ENCODE data around the gene SERPINB6. TPM values are rescaled to one million over a fixed set of nuclear protein-coding genes. Genes with fewer than 3 reads are reported as not detected.

The SERPINB6 gene
- 131 TPM for total RNA-seq (2021; ENCODE audit: unreplicated experiment)
- polyA plus RNA-seq (2012; ENCODE audit: insufficient read length) = 155 TPM
- percentile 86 among the genes with signal in this experiment for Bru-seq, nascent RNA
- BruChase-seq, experiment 1, labeled RNA remaining after a 2-hour chase = percentile 96 among the genes with signal in this experiment
- BruChase-seq, experiment 2, labeled RNA remaining after a 6-hour chase = percentile 93 among the genes with signal in this experiment
- long read RNA-seq, transcript SERPINB6-204 (7 exons, 1,370 nt) = minor isoform, 51 of 192 reads
- long read RNA-seq, transcript SERPINB6-205 (7 exons, 1,315 nt) = major isoform, 57 of 192 reads
- long read RNA-seq, transcript SERPINB6-206 (7 exons, 1,375 nt) = minor isoform, 11 of 192 reads
- long read RNA-seq, transcript SERPINB6-210 (7 exons, 1,638 nt) = minor isoform, 36 of 192 reads
- long read RNA-seq, partial matches to known transcripts = 4 of 192 reads
- long read RNA-seq, other reads (novel, unspliced or antisense) = 25 of 192 reads

DNA sequence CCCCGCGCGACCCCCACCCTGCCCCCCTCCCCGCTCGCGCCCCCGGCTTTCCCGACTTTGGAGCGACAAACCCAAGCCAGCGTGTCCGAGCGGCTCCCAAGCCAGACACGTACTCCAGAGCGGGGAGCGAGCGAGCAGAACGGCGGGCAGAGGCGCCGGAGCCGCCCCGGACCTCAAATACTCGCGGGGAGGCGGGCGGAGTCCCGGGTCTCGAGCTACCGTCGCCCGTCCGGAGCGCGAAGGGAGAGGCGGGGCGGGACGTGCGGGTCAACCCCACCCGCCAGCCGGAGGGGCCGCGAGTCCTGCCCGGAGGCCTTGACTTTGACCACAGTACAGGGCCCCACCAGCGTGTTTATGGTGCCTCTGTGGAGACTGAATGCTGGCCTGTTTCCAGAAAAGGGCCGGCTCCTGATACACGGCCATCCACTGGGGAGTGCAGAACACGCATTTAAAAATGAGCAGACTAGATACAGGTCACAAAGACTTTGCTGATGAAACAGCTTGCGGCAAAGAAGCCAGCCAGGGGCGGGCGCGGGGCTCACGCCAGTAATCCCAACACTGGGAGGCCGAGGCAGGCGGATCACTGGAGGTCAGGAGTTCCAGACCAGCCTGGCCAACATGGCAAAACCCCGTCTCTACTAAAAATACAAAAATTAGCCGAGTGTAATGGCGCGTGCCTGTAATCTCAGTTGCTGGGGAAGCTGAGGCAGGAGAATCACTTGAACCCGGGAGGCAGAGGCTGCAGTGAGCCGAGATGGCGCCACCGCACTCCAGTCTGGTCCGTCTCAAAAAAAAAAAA is at the start of gene SERPINB6:
SERPINB6 (minus strand) TSS at position 148 of the 799 bp plus-strand sequence. CDS start 12,235 bp downstream, outside the sequence.
- Histone ChIP-seq H3K27ac (ENCODE audit: low read length) (peak within 1 kb of the TSS; percentile 87), H3K4me3 (ENCODE audit: low read depth in 2 of 2, low read length in 2 of 2) (peak within 1 kb of the TSS; percentile 58 to 59), H3K36me3 (ENCODE audit: control insufficient read depth, insufficient read depth, low read length) (no peaks in the 10 kb centered on the region), H3K27me3 (ENCODE audit: control insufficient read depth, insufficient read depth, low read length) (no peaks in the 10 kb centered on the region), H3K4me1 (ENCODE audit: control insufficient read depth, insufficient read depth, low read length) (peaks cover 13% of the 10 kb centered on the region), H3K9me3 (ENCODE audit: control insufficient read depth, insufficient read depth, low read depth, low read length) (no peaks in the 10 kb centered on the region)
- in situ Hi-C loops (cut with HindIII; ENCODE audit: low pct_unique_long_range_greater_than_20kb, low sequenced_read_pairs) (no loop called here), intact Hi-C loops (cut with micrococcal nuclease; ENCODE audit: unreplicated experiment) (no loop called here)
- DNase-seq (ENCODE audit: low read depth, low spot score) (no peak), ATAC-seq (peak; percentile 85)
- CTCF ChIA-PET = interaction anchor here (0.5 to 0.6 kb wide), 2 partner anchors 17 to 1557 kb away, joined by 3 to 8 read pairs; no protein-coding TSS in a partner anchor
- POLR2A ChIA-PET = interaction anchor here (0.6 to 1.2 kb wide), 2 partner anchors 19 to 95 kb away, joined by 3 to 6 read pairs; no protein-coding TSS in a partner anchor
- TF ChIP-seq TCF7L2 (IDR thresholded peaks at IDR 0.05; ENCODE audit: low read depth, low read length) (0 out of 2 replicates have a peak, but pooled peaks have one; percentile 33), POLR2AphosphoS5 (IDR thresholded peaks at IDR 0.05; ENCODE audit: low read depth, low read length) (peak; percentile 46; the same call in 1 of the 2 replicates), REST (IDR thresholded peaks at IDR 0.05; ENCODE audit: insufficient read depth in 1 of 2, low read depth in 2 of 2, low read length in 1 of 2) (no peak), SIN3A (IDR thresholded peaks at IDR 0.05; ENCODE audit: borderline replicate concordance, insufficient read depth, low read depth, low read length) (no peak)
- TF ChIP-seq, protein P1, sequence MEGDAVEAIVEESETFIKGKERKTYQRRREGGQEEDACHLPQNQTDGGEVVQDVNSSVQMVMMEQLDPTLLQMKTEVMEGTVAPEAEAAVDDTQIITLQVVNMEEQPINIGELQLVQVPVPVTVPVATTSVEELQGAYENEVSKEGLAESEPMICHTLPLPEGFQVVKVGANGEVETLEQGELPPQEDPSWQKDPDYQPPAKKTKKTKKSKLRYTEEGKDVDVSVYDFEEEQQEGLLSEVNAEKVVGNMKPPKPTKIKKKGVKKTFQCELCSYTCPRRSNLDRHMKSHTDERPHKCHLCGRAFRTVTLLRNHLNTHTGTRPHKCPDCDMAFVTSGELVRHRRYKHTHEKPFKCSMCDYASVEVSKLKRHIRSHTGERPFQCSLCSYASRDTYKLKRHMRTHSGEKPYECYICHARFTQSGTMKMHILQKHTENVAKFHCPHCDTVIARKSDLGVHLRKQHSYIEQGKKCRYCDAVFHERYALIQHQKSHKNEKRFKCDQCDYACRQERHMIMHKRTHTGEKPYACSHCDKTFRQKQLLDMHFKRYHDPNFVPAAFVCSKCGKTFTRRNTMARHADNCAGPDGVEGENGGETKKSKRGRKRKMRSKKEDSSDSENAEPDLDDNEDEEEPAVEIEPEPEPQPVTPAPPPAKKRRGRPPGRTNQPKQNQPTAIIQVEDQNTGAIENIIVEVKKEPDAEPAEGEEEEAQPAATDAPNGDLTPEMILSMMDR (IDR thresholded peaks at IDR 0.05) = no peak
- BruUV-seq (replicated peaks) = no TSS peak

DNA sequence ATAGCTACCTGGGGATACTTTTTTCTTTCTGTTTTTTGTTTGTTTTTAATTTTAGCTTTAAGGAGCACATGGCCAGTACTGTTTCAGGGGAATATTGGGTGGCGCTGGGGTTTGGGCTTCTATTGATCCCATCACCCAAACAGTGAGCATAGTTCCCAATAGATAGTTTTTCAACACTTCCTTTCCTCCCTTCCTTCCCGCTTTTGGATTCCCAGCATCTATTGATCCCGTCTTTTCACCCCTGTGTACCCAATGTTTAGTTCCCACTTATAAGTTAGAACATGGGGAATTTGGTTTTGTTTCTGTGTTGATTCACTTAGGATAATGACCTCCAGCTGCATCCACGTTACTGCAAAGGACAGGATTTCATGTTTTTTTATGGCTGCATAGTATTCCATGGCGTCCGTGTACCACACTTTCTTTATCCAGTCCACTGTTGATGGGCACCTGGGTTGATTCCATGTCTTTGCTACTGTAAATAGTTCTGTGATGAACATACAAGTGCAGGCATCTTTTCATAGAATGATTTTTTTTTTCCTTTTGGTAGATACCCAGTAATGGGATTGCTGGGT is 48.5 kb upstream of the SERPINB6 start:
- Histone ChIP-seq H3K27me3 (ENCODE audit: control insufficient read depth, insufficient read depth, low read length) (no peaks in the 10 kb centered on the region), H3K27ac (ENCODE audit: low read length) (no peak overlapping the region), H3K4me1 (ENCODE audit: control insufficient read depth, insufficient read depth, low read length) (0 out of 2 replicates have a peak, but pooled peaks cover 4% of the 10 kb centered on the region), H3K9me3 (ENCODE audit: control insufficient read depth, insufficient read depth, low read depth, low read length) (no peaks in the 10 kb centered on the region), H3K4me3 (ENCODE audit: low read depth in 2 of 2, low read length in 2 of 2) (no peak overlapping the region), H3K36me3 (ENCODE audit: control insufficient read depth, insufficient read depth, low read length) (no peaks in the 10 kb centered on the region)
- ATAC-seq (no peak), DNase-seq (ENCODE audit: low read depth, low spot score) (no peak)
- intact Hi-C loops (cut with micrococcal nuclease; ENCODE audit: unreplicated experiment) = no loop called here
- CTCF ChIA-PET = interaction anchor here (0.7 to 0.8 kb wide), 2 partner anchors 18 to 31 kb away, joined by 3 read pairs; no protein-coding TSS in a partner anchor
- BruUV-seq (replicated peaks) = no TSS peak
- POLR2A ChIA-PET = interaction anchor here (0.7 kb wide), 1 partner anchor 34 kb away, joined by 4 read pairs; no protein-coding TSS in a partner anchor
- TF ChIP-seq REST (IDR thresholded peaks at IDR 0.05; ENCODE audit: insufficient read depth in 1 of 2, low read depth in 2 of 2, low read length in 1 of 2) (no peak), SIN3A (IDR thresholded peaks at IDR 0.05; ENCODE audit: borderline replicate concordance, insufficient read depth, low read depth, low read length) (no peak), POLR2AphosphoS5 (IDR thresholded peaks at IDR 0.05; ENCODE audit: low read depth, low read length) (no peak), TCF7L2 (IDR thresholded peaks at IDR 0.05; ENCODE audit: low read depth, low read length) (no peak)
- TF ChIP-seq, protein P1 (IDR thresholded peaks at IDR 0.05) = no peak
- in situ Hi-C loops (cut with HindIII; ENCODE audit: low pct_unique_long_range_greater_than_20kb, low sequenced_read_pairs) = no loop called here
